ENCODE data around the gene RAB5A.
"Not testable (repeated sequence)": the region's sequence is repeated elsewhere in the genome, so short reads cannot be mapped to it uniquely, and the experiment has no call there.

RAB5A gene

DNA sequence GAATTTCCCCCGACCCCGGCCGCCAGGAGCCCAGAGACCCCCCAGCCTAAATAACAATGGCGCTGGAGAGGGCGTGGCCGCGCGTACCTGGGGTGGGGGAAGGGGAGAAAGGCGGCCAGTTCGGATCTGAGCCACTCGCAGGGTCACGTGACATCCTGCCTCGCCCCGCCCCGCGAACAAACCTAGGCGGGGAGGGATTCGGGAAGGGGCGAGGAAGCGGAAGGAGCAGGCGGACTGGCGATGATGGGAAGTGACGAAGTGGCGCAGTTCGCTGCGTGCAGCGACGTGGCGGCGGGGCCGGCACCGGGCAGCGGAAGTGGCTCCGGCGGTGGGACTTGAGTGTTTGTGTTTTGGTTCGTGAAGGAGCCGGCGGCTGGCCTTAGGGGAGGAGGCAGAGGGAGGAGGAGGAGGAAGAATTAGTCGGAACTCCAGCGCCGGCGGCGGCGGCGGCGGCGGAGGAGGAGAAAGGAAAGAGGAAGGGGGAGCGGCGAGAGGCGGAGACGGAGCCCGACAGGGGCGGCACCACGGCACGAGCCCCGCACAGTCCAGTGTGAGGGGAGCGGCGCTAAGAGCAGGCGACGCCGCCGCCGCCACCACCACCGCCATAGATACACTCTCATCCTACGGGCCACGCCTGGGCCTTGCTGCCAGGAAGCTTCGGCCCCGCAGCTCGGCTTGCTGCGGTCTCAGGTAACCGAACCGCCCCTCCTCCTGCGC lies at the start of gene RAB5A:
Gene RAB5A (plus strand): TSS at position 266 of the 717 bp plus-strand sequence. CDS start 3,802 bp downstream, outside the sequence.
- DNase-seq (ENCODE audit: low read depth) = peak; percentile 99

- DNase-seq (ENCODE audit: low read depth) = no peak
Measured at GRCh38 chr3:19898721-19899120, 48.2 kb upstream of the RAB5A start.

- no peak for DNase-seq (ENCODE audit: low read depth)
Measured at GRCh38 chr3:19899264-19899663, 47.6 kb upstream of the RAB5A start.

DNA sequence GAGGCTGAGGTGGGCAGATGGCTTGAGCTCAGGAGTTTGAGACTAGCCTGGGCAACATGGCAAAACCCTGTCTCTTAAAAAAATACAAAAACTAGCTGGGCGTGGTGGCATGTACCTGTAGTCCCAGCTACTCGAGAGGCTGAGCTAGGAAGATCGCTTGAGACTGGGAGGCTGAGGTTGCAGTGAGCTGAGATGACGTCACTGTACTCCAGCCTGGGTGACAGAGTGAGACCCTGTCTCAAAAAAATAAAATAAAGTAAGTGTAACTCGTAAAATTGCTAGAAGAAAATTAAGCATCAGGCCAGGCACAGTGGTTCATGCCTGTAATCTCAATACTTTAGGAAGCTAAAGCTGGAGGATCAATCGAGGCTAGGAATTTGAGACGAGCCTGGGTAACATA lies 47.1 kb upstream of the RAB5A start:
- DNase-seq (ENCODE audit: low read depth) = not testable (repeated sequence)

DNA sequence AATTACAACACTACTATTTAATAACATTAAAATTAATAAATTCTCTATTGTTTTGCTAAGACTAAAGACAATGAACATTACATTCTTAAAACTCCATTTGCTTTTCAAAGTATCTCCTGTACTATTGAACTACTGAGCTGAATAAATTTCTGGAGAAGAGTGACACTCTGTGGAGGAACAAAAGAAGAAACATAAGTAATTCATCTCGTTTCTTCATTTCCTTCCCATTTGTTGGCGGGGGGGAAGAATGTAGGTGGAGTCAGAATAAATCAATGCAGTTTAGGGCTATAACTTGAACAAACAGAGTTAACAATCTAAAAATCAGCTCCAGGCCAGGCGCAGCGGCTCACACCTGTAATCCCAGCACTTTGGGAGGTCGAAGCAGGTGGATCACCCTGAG lies 45.6 kb upstream of the RAB5A start:
- DNase-seq (ENCODE audit: low read depth) = peak; percentile 21

DNA sequence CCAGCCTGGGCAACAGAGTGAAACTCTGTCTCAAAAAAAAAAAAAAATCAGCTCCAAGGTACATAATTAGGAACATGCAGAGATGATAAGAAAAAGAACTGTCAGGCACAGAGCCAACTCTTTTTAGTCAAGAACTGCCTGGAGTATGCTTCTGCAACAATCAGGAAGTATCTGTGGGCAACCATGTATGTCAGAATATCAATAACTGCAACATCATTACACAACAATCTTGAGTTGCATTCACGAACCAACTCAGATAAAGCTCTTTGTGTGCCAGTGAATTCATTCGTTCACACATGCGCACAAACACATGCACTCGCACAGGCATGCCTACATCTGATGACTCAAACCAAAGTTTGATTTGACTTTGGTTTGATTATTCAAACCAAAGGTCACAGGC lies 45.0 kb upstream of the RAB5A start:
- peak; percentile 23 for DNase-seq (ENCODE audit: low read depth)

DNA sequence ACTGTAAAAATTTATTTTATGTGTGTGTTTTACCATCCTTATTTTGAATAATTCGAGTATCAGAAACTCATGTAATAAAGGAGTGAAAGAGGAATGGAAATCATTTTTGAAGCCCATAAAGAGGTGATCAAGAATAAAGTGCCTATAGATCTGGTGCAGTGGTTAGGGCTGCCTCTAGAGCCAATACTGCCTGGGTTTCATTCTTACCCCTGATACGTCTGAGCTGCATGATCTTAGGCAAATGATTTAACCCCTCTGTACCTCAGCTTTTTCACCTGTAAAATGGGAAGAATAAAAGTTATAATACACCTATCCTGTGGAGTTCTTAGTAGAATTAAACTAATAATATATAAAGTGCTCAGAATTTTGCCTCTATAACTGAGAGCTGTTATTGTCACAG lies 43.2 kb upstream of the RAB5A start:
- DNase-seq (ENCODE audit: low read depth) = no peak

- DNase-seq (ENCODE audit: low read depth) = no peak
Measured at GRCh38 chr3:19907523-19907922, 39.4 kb upstream of the RAB5A start.

DNA sequence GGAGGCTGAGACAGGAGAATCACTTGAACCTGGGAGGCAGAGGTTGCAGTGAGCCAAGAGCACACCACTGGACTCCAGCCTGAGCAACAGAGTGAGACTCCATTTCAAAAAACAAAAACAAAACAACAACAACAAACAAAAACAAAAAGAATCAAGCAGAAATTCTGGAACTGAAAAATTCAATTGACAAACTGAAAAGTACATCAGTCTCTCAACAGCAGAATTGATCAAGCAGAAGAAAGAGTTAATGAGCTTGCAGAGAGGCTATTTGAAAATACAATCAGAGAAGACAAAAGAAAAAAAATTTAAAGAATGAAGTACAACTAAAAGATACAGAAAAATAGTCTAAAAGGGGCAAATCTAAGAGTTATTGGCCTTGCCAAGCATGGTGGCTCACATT lies 35.4 kb upstream of the RAB5A start:
- no peak for DNase-seq (ENCODE audit: low read depth)

- no peak for DNase-seq (ENCODE audit: low read depth)
Measured at GRCh38 chr3:19917167-19917566, 29.7 kb upstream of the RAB5A start.

- DNase-seq (ENCODE audit: low read depth) = no peak
Measured at GRCh38 chr3:19920401-19921080, 26.4 kb upstream of the RAB5A start.

- no peak for DNase-seq (ENCODE audit: low read depth)
Measured at GRCh38 chr3:19931180-19931692, 15.7 kb upstream of the RAB5A start.

GRCh38 chr3:19931767-19932188 lies 15.1 kb upstream of the RAB5A start:
- no peak for DNase-seq (ENCODE audit: low read depth)

- DNase-seq (ENCODE audit: low read depth) = no peak
Measured at GRCh38 chr3:19932422-19932821, 14.5 kb upstream of the RAB5A start.

- no peak for DNase-seq (ENCODE audit: low read depth)
Measured at GRCh38 chr3:19934098-19934566, 12.8 kb upstream of the RAB5A start, which contains the start of gene EFHB. EFHB (minus strand) TSS chr3:19934217; CDS start chr3:19934018, 199 bp downstream.

GRCh38 chr3:19937459-19938294 lies 9.2 kb upstream of the RAB5A start:
- no peak for DNase-seq (ENCODE audit: low read depth)

GRCh38 chr3:19938295-19938627 lies 8.6 kb upstream of the RAB5A start:
- DNase-seq (ENCODE audit: low read depth) = no peak

DNA sequence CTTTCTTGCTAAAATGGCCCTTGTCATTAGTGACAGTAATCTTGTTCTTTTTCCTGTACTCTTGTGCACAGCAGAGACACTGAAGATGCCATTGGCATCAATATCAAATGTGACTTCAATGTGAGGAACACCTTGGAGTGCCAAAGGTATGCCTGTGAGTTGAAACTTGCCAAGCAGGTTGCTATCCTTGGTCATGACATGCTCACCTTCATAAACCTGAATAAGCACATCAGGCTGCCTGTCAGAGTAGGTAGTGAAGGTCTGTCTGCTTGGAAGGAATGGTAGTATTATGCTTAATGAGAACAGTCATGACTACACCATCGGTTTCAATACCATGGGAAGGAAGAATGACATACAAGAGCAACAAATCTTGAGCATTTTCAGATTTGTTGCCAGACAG lies 6.3 kb upstream of the RAB5A start:
- DNase-seq (ENCODE audit: low read depth) = no peak

DNA sequence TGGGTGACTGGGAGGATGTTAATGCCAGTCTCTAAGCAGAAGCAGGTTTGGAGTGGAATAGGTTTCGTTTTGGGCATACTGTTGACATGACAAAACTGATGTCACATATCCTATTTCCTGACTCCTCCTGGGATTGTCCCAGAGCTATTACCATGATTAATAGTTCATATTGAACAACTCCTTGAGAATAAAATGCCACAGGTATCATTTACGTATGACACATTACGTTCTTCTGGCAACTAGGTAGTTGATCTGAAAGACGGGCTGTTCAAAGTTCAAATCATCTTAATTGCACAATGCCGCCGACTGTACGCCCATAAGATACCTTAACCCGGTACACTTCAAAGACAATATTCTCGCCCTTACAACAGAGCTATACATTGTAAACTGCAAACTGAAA lies 1.4 kb upstream of the RAB5A start:
- DNase-seq (ENCODE audit: low read depth) = no peak

GRCh38 chr3:19945969-19946831 lies 697 bp upstream of the RAB5A start:
- no peak for DNase-seq (ENCODE audit: low read depth)

DNA sequence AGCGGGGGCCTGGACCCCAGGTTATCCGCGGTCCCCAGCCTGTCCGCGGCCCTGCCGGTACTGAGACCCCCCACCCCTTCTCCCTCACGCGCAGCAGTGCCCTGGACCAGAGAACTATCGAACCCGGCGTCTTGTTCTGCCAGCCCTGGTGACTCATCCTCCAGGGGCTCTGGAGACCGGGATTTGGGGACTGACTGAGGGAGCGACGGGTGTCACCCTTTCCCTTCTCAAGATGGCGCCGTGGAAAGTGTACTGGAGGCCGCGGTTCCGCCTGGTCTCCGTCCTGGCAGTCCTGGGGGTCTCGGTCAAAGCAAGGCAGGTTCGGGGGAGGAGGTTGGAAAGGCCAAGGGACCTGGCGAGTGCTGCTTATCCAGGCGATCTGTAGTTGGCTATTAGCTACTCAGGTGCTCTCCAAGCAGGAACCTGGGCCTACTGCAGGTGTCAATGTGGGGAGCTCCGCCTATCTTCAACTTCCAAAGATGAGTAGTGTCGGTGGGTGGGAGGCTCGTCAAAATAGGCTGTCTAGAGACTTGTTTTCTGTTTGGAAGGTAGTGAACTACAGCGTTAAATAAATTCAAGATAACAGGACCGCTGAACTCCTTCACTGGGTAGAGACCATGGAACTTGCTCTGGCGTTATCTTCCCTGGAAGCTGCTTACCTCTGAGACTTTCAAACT lies 790 bp downstream of the RAB5A start:
- peak; percentile 29 for DNase-seq (ENCODE audit: low read depth)

Data from fibroblast of gingiva (primary cell).